SIG-M5 treated with dmso at 0.1 percent for 504 hours (cell line): ENCODE results near the gene KIFC1.
"Not testable (repeated sequence)": the region's sequence is repeated elsewhere in the genome, so short reads cannot be mapped to it uniquely, and the experiment has no call there.

ENCODE experiments used
- DNase-seq: peaks from one replicate; lab custom pipeline; 2025; ENCODE audit not compliant: unreplicated experiment; lab: John Stamatoyannopoulos, UW

KIFC1 gene

GRCh38 chr6:33373960-33374910 is 17.4 kb upstream of the KIFC1 start:
- no peak for DNase-seq

DNA sequence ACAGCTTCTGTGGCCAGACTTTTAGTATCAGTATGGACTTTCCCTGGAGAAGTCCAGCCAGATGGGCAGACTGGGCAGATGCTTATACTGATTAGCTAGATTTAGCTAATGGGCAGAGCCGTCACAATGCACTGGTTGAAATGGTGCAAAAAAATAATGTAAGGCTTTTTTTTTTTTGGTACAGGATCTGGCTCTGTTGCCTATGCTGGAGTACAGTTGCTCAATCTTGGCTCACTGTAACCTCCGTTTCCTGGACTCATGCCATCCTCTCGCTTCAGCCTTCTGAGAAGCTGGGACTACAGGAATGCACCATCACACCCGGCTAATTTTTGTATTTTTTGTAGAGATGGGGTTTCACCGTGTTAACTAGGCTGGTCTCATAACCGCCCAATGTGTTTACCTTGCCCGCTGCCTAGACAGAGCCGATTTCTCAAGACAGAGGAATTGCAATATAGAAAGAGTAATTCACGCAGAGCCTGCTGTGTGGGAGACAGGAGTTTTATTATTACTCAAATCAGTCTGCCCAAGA is 16.4 kb upstream of the KIFC1 start:
- DNase-seq: peak; percentile 50

- DNase-seq: no peak
These were observed 14.5 kb upstream of the KIFC1 start for GRCh38 chr6:33377171-33377570.

GRCh38 chr6:33379184-33379583 is 12.4 kb upstream of the KIFC1 start:
- not testable (repeated sequence) for DNase-seq

DNA sequence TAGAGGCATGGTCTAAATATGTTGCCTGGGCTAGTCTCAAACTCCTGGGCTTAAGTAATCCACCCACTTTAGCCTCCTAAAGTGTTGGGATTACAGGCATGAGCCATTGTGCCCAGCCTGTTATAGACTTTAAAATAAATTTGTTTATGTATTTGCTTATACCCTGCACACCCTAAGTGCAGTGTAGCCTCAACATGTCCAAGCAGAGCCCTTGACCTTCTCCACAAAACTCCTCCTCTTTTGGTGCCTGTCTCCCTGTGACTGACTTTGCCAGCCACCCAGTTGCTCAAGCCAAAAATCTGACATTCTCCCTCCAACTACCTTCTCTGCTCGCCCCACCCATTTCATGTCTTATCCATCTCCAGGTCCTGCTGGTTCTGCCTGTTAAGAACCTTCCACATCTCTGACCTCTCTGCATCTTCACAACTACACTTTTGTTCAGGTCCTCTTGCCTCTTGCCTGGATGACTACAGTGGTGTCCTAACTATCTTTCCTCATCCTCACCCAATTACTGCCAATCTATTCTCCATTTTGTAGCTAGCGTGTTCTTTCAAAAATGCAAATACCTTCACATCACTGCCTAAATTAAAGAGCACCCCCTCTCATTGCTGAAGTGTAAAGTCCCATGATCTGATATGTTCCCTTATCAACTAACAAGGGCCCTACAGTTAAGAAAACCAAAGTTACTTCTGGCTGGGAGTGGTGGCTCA is 11.2 kb upstream of the KIFC1 start:
- no peak for DNase-seq

- DNase-seq: no peak
These were observed 8.0 kb upstream of the KIFC1 start for GRCh38 chr6:33383427-33384185.

DNA sequence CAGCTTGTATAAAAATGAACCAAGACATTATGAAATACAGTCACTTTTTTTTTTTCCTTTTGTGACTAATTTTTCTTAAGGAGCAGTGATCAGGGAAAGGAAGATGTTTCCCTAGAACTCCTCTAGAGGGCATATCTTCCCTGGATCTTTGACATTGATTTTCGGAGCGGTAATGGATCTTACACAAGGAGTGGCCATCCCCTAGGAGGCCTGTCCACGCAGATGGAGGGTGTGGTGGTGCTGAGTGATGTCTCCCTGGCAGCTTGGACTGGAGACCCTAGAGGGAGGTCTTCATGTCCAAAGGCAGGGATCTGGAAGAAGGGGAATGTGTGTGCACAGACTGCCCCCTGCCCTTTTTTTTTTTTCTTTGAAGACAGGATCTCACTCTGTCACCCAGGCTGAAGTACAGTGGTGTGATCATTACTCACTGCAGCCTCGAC is 7.0 kb upstream of the KIFC1 start:
- no peak for DNase-seq

DNA sequence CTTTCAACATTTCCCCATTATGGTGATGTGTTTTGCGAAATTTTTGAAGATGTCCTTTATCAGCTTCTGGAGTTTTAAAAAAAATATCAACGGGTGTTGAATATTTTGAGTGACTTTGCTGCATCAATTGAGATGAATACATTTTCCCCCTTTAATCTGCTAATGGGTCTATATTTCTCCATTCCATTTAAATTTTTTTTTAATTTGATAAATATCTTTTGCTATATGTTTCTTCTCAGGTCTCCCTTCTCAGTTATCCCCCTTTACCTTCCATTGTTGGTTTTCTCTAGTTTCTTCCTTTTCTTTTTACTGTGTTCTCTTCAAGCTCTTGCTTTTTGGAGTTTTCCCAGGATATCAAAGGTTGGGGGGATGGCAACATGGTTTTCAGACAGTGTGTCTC is 1.4 kb upstream of the KIFC1 start:
- no peak for DNase-seq

- DNase-seq: no peak
These were observed 801 bp upstream of the KIFC1 start for GRCh38 chr6:33390767-33391277.

DNA sequence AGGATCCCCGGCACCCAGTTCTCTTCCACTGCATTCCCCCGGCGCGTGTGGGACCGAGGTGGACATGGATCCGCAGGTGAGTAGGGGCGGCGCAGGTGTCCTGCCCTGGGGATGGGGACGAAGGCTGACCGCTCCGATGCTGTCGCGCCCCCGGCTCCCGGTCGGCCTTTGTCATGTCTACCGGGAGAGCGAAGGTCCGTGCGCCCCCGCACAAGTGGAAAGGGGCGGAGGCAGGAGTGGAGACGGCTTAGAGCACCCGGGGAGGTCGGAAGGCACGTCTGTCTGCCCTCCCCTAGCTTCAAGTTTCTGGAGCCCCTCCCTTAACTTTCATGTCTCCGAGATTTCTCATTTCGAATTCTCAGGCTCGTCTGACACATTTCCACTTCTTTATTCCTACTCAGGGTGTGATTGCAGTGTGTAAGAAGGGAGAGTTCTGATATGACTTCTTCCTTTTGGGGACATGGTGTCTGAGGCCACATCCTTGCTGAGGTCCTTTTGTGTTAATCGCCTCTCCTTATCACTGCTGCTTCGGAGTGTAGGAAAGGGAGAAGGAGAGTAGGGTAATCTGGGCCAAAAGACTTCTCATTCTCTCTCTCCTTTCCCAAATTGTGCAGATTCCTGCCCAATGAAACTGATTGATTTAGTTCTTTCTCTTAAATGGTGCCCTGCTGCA is 435 bp downstream of the KIFC1 start:
- peak; percentile 27 for DNase-seq

GRCh38 chr6:33392595-33392948 is 949 bp downstream of the KIFC1 start:
- no peak for DNase-seq

- no peak for DNase-seq
These were observed 1.4 kb downstream of the KIFC1 start for GRCh38 chr6:33392979-33393378.

- DNase-seq: no peak
These were observed 5.9 kb downstream of the KIFC1 start for GRCh38 chr6:33397541-33397940.

- DNase-seq: not testable (repeated sequence)
These were observed 7.0 kb downstream of the KIFC1 start for GRCh38 chr6:33398601-33399000.

DNA sequence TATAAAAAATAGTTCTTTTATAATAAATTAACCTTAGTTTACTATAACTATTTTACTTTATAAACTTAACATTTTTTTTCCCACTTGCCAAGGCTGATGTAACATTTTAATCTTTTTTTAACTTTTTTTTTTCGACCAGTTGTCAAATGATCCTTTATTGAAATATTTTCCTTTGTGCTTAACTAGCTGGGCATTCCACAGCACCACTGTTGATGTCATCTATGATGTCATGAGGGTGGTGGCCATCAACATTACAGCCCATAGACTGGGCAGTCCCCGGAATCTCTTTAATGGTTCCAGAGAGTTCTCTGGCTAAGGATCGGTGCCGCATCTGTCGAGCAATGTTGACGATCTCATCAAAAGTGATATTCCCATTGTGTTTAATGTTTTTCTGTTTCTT is 8.3 kb downstream of the KIFC1 start:
- not testable (repeated sequence) for DNase-seq

GRCh38 chr6:33404884-33405283 is 13.3 kb downstream of the KIFC1 start:
- no peak for DNase-seq

GRCh38 chr6:33405386-33405940 is 13.8 kb downstream of the KIFC1 start:
- DNase-seq: no peak

DNA sequence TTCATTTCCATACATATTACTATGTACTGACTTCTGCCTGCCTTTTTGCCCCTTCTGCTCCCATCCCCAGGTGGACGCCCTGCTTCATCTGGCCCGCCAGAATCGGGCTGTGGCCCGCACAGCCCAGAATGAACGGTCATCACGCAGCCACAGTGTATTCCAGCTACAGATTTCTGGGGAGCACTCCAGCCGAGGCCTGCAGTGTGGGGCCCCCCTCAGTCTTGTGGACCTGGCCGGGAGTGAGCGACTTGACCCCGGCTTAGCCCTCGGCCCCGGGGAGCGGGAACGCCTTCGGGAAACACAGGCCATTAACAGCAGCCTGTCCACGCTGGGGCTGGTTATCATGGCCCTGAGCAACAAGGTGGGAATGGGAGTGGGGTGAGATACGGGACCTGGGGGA is 14.5 kb downstream of the KIFC1 start:
- no peak for DNase-seq

DNA sequence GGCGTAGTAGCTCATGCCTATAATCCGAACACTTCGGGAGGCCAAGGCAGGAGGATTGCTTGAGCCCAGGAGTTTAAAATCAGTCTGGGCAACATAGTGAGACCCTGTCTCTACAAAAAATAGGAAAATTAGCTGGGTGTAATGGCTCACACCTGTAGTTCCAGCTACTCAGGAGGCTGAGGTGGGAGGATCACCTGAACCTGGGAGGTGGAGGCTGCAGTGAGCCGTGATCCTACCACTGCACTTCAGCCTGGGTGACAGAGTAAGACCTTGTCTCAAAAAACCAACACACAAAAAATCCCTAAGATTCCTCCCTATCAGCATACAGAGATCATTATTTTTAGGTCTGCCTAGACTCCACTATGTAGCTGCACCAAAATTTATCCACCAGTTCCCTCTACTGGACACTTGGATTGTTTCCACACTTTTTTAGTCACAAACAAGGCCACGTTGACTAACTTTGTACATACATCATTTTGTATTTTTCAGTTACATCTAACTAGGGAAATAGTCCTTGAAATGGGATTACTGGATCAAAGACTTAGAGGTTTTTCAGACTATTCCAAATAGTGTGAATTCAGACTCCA is 15.6 kb downstream of the KIFC1 start:
- peak; percentile 27 for DNase-seq
